NCI-H226 (cell line): Measurements from ENCODE around the gene MYO7B.
"Not testable (repeated sequence)": the region's sequence is repeated elsewhere in the genome, so short reads cannot be mapped to it uniquely, and the experiment has no call there.

Experiments
- DNase-seq: peaks from one replicate; pipeline ENCODE4 v3.0.0-alpha.2; 2015

MYO7B gene

DNA sequence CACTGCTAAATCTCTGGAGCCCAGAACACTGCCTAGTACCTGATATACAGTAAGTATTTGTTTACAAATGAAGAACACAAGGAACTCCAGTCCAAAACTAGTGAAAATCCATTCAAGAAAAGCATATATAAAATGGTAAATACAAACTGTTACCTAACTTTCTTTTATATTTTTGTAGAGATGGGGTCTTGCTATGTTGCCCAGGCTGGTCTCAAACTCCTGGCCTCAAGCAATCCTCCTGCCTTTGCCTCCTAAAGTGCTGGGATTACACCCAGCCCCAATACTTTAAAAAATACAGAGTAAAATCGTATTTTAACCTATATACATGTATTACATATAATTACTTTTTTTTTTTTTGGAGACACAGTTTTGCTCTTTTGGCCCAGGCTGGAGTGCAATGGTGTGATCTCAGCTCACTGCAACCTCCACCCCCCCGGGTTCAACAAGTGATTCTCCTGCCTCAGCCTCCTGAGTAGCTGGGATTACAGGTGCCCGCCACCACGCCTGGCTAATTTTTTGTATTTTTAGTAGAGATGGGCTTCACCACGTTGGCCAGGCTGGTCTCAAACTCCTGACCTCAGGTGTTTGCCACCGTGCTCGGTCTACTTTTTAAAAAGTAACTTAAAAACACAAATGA lies 11.2 kb upstream of the MYO7B start:
- DNase-seq: not testable (repeated sequence)

GRCh38 chr2:127525691-127526131 lies 9.8 kb upstream of the MYO7B start:
- DNase-seq: no peak

DNA sequence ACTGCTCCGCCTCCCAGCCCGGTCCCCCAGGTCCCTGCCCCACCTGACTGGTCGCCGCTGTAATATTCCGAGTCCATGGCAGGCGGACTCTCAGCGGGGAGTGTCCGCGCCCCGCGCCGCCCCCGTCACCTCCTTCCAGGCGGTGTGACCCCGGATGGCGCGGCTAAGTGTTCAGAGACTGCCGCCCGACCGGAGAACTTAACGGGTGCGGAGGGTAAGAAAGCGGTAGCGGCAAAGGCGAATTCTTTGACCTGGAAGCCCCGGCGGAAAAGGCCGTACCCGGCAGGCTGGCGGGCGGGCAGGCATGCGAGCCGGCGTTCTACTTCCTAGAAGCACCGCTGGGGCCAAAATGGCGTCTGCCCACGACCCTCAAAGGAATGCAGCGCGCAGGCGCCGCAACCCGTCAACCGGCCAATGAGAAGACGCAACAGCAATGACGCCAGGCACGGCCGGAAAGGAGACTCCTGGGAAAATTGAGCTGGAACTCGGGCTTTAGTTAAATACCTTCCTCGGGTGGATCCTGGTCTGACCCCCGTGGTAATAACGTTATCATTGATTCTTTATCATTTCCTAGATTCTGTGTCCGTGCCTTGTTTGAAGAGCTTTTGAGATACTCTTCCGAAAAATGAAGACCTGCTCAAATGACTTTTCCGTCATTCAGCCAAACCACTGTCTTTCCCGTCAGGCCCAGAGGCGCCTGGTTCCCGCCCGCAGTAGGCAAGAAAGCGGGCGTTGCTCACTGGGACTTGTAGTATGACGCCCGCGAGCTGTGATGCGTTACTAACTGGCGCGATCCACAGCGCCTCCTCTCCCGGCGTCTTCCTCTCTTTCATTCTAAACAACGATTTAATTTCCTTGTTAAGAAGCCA lies 9.1 kb upstream of the MYO7B start, which contains the start of gene IWS1:
IWS1 (minus strand) TSS at position 358 of the 869 bp plus-strand sequence; CDS start at position 77, 281 bp downstream.
- peak; percentile 93 for DNase-seq

DNA sequence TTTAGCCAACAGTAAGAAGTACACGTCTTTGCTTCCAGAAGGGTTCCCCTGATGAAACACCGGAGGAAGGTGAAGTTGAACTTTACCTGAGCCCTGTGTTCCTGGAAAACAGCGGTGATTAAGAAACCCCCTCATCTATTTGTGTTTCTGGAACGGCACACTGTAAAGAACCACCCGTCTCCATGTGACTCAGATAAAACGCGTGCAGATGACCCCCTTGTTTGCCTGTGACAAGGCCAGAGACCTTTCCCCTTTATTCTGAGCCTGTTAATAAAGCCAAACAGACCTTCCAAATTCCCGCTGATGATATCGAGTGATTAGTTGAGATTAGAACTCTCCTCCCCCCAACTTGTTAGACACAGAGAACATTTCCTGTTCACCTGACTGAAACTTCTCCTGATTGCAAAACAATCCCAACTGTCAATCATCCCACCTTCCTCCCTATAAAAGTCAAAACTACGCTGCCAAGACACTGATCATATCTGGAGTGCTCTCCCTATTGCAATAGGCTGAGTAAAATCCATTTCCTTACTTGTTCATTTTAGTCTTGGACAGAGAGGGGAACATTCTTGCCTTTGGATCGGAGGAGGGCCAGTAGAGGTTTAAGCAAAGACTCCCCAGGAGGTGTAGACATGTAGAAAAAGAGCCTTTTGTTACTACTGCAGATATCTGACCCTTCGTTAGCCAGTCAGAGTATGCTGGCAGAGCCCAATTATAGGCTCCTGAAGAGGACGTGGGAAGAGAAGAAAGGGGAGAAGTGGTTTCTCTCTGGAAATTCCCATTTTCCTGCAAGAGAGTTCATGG lies 8.3 kb upstream of the MYO7B start:
- peak; percentile 40 for DNase-seq

DNA sequence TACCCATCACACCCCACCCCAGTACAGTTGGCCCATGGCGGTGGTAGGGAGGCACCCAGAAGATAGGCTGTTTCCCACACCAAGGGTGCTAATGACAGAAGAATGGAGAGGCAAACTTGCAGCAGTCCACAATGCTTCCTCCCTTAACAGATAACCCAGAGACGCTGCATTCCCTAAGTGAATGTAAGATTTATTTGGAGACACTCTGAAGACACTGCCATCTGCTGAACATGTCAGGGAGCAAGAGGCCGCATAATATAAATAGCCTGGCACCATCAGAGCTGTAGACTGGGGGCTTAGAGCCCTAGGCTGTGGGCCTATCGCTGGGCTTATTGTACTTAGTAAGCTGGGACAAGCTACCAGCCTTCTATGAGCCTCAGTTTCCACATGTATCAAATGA lies 7.0 kb upstream of the MYO7B start:
- no peak for DNase-seq

DNA sequence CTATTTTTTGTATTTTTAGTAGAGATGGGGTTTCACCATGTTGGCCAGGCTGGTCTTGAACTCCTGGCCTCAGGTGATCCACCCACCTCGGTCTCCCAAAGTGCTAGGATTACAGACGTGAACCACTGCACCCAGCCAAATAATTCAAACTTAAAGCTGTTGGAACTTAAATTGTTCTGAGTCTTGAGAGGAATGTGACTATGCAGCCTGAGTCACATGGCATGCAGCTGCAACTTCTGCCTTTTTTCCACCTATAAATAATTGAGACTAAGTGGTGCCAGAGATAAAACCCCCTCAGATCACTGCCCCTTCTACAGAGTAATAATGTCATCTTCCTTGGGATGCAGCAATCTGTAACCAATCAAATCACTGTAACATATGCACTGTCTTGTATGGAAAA lies 6.1 kb upstream of the MYO7B start:
- DNase-seq: not testable (repeated sequence)

GRCh38 chr2:127530245-127531140 lies 5.0 kb upstream of the MYO7B start:
- no peak for DNase-seq

DNA sequence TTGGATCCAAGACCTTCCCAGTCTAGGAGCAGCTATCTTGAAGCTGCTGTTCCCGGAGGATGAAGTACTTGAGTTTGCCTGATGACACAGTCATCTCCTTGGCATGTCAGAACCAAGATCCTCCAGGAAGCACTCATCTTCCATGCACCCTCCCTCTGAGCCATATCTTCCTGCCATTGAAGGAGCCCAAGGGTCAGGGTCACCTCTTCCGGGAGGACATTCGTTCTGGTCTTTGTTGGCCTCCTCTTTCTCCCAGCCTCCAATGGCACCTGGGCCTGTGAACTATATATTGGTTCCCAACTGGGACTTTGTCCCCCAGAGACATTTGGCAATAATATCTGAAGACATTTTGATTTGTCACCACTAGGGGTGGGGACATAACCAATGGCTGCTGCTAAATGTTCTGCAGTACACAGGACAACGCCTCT lies 4.2 kb upstream of the MYO7B start:
- DNase-seq: peak; percentile 35

DNA sequence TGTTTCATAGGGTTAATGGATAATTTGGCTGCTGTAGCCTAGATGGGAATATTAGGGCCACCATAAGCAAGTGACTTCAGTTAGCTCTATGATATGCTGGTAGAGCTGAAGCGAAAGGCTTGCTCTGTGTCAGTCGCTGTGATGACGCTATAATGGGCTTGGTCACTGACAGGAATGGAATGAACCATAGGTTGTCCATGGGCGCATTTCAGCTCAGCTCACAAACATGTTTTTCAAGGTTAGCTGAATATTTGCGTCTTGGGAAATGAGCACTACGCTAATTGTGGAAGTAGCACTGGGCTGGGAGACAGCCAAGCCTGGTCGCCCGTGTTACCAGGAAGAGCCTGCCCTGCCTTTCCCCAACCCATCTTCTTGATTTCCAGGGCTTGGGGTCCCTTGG lies 3.2 kb upstream of the MYO7B start:
- DNase-seq: no peak

GRCh38 chr2:127535918-127536317 lies 435 bp downstream of the MYO7B start:
- DNase-seq: no peak

DNA sequence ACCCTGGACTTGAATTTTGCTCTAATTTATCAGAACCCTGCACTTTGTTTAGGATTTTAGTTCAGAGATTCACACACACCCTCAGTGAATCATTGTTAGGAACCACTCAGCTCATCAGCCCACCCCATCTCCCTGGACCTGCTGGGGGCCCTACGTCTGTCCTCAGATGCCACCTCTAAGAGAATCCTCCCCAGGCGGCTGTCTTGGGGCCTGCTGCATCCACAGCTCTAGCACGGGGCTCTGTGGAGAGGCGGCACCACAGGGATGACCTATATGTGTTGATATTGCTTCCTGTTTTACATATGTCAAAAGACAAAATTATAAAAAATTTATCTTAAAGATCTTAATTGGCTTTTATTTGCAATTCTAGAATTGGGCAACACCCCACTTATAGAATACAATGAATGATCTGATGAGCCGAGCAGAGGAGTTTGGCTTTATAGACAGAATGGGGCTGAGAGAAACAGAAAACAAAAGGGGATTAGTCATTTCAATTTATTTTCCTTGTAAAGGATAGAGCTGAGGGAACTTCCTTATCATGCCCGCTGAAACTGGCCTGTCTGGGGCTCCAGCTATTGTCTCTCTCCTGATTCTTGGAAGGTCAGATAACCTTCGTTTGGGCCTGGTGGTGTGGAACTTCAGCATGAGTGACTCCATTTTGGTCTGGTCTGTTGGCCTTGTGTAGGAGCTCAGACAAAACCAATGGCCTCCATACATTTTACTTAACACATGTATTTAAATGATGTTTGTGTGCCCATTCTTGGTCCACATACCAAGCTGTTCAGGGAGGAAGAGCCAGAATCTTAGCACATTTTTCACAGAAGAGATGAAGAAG lies 1.4 kb downstream of the MYO7B start:
- no peak for DNase-seq

DNA sequence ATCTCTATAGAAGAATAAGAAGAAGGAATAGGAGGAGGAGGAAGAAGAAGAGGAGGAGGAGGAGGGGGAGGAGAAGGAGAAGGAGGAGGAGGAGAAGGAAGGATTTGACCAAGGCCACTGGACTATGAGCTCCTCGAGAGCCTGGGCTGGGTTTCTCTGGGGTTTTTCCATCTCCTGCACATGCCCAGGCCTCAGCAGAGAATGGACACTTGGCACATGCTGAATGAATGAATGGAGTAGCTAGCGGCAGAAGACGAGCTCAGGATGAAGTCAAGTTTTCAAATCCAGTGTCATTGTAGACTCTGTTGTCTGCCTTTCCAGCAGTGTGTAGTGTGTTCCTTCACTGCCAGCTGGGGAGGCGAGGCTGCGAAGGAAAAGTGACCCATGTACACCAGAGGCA lies 2.2 kb downstream of the MYO7B start:
- DNase-seq: no peak

GRCh38 chr2:127541809-127542208 lies 6.3 kb downstream of the MYO7B start:
- DNase-seq: no peak

GRCh38 chr2:127542231-127542630 lies 6.7 kb downstream of the MYO7B start:
- DNase-seq: no peak

DNA sequence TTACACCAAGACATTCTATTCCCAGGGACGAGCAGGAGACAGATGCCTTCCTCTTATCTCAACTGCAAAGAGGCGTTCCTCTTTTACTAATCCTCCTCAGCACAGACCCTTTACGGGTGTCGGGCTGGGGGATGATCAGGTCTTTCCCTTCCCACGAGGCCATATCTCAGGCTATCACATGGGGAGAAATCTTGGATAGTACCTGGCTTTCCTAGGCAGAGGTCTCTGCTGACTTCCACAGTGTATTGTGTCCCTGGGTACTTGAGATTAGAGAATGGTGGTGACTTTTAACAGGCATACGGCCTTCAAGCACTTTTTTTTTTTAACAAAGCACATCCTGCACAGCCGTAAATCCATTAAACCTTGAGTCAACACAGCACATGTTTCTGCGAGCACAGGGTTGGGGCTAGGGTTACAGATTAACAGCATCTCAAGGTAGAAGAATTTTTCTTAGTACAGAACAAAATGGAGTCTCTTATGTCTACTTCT lies 7.6 kb downstream of the MYO7B start:
- not testable (repeated sequence) for DNase-seq

DNA sequence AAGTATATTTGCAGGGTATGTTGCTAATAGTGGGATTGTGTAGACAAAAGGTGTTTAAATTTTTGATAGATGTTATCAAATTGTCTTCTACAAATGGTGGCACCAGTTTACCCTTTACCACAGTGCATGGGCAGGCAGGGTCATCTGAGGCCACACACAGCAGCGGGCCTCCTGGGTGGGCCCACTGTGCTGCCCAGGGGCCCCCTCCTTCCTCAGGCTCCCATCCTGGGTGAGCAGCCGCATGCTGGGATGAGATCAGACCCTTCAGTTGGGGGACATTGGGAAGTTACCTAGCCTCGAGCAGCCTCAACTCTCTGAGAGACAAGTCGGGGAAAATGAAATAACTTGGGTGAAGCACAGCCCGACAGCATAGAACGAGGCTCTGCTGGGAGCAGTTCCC lies 9.7 kb downstream of the MYO7B start:
- DNase-seq: no peak

- DNase-seq: no peak
Measured at GRCh38 chr2:127545796-127546195, 10.3 kb downstream of the MYO7B start.

DNA sequence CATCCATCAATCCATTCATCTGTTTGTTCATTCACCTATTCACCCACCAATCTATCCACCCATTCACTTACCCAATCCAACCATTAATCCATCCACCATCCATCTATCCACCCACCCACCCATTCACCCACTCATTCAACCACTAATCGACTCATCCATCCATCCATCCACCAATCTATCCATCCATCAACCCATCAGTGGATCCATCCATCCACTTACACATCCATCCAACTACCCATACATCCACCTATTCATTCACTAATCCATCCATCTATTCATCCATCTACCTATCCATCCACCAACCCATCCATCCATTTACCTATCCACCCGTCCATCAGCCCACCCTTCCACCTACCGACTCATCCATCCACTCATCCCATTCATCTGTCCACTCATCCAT lies 11.3 kb downstream of the MYO7B start:
- DNase-seq: no peak

DNA sequence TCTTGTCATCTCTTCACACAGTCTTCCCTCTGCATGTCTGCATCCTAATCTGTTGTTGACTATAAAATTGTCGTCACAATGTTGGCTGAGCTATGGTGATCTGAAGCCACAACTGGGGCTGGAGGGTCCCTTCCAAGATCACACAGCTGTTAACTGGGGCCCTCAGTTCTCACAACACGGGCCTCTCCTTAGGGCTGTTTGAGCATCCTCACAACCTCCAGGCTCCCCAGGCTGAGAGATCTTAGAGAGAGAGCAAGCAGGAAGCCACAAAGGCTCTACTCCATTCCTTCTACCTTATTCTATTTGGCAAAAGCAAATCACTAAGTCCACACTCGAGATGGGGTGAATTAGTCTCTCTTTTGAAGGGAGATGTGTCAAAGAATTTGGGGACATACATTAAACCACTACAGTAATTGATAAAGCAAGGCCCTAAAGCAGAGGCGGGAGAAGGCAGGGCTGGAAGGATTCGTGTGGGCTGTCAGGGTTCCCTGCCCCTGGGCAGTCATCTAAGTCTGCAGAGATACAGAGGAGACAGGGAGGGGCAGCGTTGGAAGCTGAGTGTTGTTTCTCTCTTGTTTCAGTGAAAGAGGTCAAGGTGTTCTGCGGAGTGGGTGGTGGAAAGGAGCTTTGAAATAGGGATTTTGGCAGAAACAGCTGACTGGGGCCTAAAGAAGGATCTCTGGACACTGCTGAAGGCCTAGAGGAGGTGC lies 15.9 kb downstream of the MYO7B start:
- no peak for DNase-seq

GRCh38 chr2:127552336-127552735 lies 16.9 kb downstream of the MYO7B start:
- DNase-seq: no peak
